ENCODE results near the gene ZNF516.
"Not testable (repeated sequence)": the region's sequence is repeated elsewhere in the genome, so short reads cannot be mapped to it uniquely, and the experiment has no call there.

The ZNF516 gene

DNA sequence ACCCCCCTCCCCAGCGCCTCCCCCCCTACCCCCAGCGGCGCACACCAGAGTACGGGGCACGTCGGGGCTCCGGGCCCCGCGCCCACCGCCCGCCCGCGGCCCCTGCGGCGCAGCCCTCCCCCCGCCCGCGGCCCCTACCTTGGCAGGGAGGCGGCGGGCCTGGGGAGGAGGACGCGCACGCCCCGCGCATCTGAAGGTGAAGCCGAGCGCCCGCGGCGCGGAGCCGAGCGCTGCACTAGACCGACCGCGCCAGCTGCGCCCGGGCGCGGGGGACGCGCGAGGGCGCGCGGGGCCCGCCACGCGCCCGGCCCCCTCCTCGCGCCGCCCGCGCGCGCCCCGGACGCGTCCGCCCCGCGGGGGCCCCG, at the start of gene ZNF516:
Gene ZNF516, minus strand, starts transcription at position 237 of the 365 bp plus-strand sequence. CDS start 52,188 bp downstream, outside the sequence.
- DNase-seq (ENCODE audit: low read depth) = no peak
- no peak within 1 kb of the TSS for H3K4me3 ChIP-seq (ENCODE audit: low read depth, low read length)
- TF ChIP-seq, protein P1, sequence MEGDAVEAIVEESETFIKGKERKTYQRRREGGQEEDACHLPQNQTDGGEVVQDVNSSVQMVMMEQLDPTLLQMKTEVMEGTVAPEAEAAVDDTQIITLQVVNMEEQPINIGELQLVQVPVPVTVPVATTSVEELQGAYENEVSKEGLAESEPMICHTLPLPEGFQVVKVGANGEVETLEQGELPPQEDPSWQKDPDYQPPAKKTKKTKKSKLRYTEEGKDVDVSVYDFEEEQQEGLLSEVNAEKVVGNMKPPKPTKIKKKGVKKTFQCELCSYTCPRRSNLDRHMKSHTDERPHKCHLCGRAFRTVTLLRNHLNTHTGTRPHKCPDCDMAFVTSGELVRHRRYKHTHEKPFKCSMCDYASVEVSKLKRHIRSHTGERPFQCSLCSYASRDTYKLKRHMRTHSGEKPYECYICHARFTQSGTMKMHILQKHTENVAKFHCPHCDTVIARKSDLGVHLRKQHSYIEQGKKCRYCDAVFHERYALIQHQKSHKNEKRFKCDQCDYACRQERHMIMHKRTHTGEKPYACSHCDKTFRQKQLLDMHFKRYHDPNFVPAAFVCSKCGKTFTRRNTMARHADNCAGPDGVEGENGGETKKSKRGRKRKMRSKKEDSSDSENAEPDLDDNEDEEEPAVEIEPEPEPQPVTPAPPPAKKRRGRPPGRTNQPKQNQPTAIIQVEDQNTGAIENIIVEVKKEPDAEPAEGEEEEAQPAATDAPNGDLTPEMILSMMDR (IDR thresholded peaks at IDR 0.05; ENCODE audit: control insufficient read depth, extremely low read depth, insufficient read depth) = no peak

- H3K4me3 ChIP-seq (ENCODE audit: low read depth, low read length) = no peak overlapping the region
- TF ChIP-seq, protein P1 (IDR thresholded peaks at IDR 0.05; ENCODE audit: control insufficient read depth, extremely low read depth, insufficient read depth) = no peak
- DNase-seq (ENCODE audit: low read depth) = no peak
Observed at GRCh38 chr18:76538846-76539245, 43.8 kb upstream of the ZNF516 start.

DNA sequence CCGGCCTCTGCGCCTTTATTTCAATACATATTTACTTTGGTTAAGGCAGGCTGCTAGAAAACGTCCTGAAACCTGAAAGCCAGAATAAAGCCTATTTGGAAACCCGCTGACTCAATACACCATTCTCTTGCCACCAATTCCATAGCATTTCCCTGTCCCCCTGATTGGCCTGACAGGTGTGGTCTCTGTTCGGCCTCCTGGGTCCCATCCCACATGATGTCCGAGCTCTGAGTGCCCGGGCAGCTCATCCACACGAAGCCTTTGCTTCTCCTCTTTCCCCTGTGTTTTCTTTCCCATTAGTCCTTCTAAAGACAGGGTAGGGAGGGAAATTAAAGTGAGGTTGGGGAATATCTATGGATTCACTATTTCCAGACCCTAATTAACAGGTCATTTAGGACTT, 42.6 kb upstream of the ZNF516 start:
- no peak for DNase-seq (ENCODE audit: low read depth)
- no peak overlapping the region for H3K4me3 ChIP-seq (ENCODE audit: low read depth, low read length)
- TF ChIP-seq, protein P1 (IDR thresholded peaks at IDR 0.05; ENCODE audit: control insufficient read depth, extremely low read depth, insufficient read depth) = no peak

DNA sequence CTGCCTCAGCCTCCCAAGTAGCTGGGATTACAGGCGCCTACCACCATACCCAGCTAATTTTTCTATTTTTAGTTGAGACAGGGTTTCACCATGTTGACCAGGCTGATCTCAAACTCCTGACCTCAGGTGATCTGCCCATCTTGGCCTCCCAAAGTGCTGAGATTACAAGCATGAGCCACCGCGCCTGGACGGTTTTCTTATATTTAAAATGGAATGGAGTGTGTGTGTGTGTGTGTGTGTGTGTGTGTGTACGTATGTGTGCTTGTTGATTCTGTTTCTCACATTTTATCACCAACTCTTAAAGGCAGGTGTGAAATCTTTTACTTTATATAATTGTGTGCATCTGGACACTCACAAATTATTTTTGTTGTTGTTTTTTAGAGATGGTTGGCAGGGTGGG, 41.6 kb upstream of the ZNF516 start:
- H3K4me3 ChIP-seq (ENCODE audit: low read depth, low read length) = not testable (repeated sequence)

DNA sequence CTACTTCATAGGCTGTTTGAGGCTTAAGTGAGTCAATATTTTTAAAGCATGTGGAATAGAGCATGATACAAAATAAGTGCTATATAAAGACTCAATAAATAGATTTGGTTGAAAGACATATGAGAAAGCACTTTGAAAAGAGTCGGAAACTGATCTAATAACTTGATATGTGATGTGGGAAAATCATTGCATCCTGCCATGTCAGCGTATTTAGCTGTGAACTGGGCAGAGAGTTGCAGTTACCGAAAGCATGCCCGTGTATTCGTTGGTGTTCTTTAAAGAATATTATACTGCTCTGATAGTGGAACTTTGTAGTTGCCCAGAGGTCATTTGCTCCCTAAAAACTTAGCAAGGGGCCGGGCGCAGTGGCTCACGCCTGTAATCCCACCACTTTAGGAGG, 37.8 kb upstream of the ZNF516 start:
- no peak overlapping the region for H3K4me3 ChIP-seq (ENCODE audit: low read depth, low read length)
- TF ChIP-seq, protein P1 (IDR thresholded peaks at IDR 0.05; ENCODE audit: control insufficient read depth, extremely low read depth, insufficient read depth) = no peak
- no peak for DNase-seq (ENCODE audit: low read depth)

More for the DNA sequence above, 41.6 kb upstream of the ZNF516 start:
- not testable (repeated sequence) for DNase-seq (ENCODE audit: low read depth)

DNA sequence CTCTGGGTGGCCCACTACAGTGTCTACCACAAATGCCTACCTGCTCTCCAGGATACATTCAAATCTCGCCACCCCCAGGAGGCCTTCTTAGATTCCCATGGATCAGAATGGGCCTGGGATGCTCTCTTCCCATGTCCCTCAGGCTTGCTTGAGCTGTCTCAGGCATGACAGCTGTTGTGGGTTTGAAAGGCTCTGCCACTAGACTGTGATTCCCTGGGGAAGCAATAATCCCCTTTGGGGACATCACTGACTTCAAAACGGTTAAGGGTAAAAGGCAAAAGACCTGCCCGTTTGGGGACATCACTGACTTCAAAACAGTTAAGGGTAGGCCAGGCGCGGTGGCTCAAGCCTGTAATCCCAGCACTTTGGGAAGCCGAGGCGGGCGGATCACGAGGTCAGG, 35.8 kb upstream of the ZNF516 start:
- TF ChIP-seq, protein P1 (IDR thresholded peaks at IDR 0.05; ENCODE audit: control insufficient read depth, extremely low read depth, insufficient read depth) = no peak
- H3K4me3 ChIP-seq (ENCODE audit: low read depth, low read length) = no peak overlapping the region
- DNase-seq (ENCODE audit: low read depth) = no peak

- TF ChIP-seq, protein P1 (IDR thresholded peaks at IDR 0.05; ENCODE audit: control insufficient read depth, extremely low read depth, insufficient read depth) = no peak
- H3K4me3 ChIP-seq (ENCODE audit: low read depth, low read length) = no peak overlapping the region
- no peak for DNase-seq (ENCODE audit: low read depth)
Observed at GRCh38 chr18:76530391-76530790, 35.3 kb upstream of the ZNF516 start.
